ENCODE results near the gene CSTB.

- TF ChIP-seq CTCF (IDR thresholded peaks at IDR 0.05) (no peak), POLR2A (IDR thresholded peaks at IDR 0.05) (no peak)
Observed at GRCh38 chr21:43811262-43812105, 35.4 kb upstream of the CSTB start.

All from stomach (tissue), 4 donors.